OCI-LY3 (cell line): ENCODE results near the gene SAMD10.

Experiments
- EZH2phosphoT487 ChIP-seq: fragments of 200-600 bp; shearing (Covaris generic); IDR thresholded peaks from 2 replicates; pipeline ENCODE4 v1.6.1; 2018; ENCODE audit warnings: antibody characterized with exemption, mixed run types, low read depth
- TF ChIP-seq, protein P1 (sequence below): fragments of 200-600, 300-600 bp; sonication (generic); IDR thresholded peaks from 2 replicates; pipeline ENCODE4 v1.5.1; 2014; ENCODE audit warnings: antibody characterized with exemption, low read length, low read depth

DNA sequence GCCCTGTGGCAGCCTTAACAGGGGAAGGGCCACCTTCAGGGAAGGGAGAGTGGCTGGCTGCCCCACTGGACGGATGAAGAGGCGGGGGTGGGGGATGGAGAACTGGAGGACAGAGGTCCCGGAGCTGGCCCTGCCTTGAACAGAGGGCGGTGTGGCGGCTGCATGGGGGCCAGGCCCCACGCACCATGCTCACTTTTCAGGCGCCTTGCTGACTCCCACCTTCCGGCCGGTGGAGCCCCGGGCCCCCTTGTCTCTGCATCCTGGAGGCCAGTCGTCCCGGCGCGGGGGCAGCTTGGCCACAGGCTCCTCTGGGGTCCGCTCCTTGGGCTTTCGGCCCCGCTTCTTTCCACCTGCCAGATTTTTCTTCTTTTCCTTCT lies 19.8 kb downstream of the SAMD10 start:
- TF ChIP-seq, protein P1, sequence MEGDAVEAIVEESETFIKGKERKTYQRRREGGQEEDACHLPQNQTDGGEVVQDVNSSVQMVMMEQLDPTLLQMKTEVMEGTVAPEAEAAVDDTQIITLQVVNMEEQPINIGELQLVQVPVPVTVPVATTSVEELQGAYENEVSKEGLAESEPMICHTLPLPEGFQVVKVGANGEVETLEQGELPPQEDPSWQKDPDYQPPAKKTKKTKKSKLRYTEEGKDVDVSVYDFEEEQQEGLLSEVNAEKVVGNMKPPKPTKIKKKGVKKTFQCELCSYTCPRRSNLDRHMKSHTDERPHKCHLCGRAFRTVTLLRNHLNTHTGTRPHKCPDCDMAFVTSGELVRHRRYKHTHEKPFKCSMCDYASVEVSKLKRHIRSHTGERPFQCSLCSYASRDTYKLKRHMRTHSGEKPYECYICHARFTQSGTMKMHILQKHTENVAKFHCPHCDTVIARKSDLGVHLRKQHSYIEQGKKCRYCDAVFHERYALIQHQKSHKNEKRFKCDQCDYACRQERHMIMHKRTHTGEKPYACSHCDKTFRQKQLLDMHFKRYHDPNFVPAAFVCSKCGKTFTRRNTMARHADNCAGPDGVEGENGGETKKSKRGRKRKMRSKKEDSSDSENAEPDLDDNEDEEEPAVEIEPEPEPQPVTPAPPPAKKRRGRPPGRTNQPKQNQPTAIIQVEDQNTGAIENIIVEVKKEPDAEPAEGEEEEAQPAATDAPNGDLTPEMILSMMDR: no peak
- no peak for TF ChIP-seq EZH2phosphoT487
